Epithelial cell of prostate (primary cell): Measurements from ENCODE around the gene RASA3.
A peak's percentile ranks its signal among the peaks of the same experiment; 100 is the strongest.
"Not testable (repeated sequence)": the region's sequence is repeated elsewhere in the genome, so short reads cannot be mapped to it uniquely, and the experiment has no call there.

Experiments used
- DNase-seq: peaks from one replicate; pipeline ENCODE4 v3.0.0-alpha.2; 2011; ENCODE audit warnings: low read depth, low spot score
- H3K27ac ChIP-seq: fragments of 450-650 bp; 2 replicates; pipeline ENCODE4 v1.5.1; 2017; ENCODE audit warnings: mild to moderate bottlenecking

The RASA3 gene

DNA sequence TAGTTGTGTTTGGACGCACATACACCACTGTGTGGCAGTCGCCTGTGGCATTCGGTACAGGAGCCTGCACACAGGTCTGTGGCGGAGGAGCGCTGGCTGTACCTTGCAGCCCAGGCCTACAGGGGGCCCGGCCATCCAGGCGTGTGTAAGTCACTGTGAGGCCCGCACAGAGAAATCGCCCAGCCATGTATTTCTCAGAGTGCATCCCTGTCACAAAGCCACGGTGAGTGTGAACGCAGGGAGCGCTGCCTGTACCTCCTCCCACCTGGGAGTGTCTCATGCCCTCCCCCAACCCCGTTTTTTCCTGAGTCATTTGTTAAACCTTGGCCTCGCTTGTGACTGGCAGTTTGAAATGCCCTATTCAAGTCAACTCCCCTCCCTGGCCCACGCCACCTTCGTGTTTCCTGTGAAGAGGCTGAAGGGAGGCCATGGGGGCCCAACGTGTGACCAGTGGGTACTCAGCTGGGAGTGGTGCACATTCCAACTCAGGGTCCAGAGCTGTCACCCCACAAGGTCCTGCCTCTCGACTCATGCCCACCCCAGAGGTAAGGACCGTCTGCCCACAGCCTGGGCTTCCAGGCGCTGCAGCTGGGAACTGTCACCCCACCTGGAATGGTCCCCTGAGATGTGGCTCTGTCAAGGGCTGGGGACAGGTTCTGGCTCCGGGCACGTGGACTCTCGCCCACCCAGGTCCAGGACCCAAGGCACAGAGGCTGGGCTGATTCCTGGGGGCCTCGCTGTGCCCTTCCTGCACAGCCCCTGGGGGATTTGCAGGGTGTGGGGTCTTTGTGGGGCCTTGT is 11.6 kb upstream of the RASA3 start:
- DNase-seq = no peak
- no peak overlapping the region for H3K27ac ChIP-seq

DNA sequence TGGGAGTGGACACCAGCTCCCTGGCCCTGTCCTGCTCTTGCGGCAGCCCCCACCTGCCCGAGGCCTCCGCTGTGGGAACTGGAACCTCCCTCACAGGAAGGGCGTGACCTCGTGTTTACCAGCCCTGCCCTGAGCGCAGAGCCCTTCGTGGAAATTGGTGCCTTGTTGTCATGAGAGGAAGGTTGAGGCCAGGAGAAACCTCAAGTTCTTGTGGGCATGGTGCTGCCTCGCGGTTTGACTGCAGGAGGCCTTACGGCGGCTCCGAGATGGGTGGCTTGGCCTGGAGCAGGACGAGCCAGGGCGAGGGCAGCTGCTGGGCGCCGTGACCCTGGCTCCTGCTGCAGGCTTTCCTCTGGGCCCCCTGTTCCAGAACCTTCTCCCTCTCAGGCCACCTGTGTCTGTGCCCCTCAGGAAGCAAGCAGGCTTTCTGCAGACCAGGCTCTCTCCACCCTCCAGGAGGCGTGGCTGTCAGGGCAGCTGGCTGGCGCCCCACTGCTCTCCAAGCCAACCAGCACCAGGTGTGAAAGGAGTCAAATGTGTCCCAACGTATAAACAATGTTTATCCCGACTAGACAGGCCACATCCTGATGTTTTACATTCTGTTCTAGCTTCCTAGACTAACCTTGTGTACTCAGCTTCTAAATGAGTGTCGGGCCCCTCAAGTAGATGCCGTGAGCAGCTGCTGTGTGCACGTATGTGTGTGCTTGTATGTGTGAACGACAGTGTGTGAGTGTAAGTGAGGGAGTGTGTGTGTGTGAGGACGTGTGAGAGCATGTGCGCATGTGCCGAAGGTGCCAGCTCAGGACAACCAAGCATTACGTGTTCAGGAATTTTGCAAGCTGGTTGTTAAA is 10.4 kb upstream of the RASA3 start:
- peak; percentile 31 for DNase-seq
- peak overlapping the region; percentile 17 for H3K27ac ChIP-seq

DNA sequence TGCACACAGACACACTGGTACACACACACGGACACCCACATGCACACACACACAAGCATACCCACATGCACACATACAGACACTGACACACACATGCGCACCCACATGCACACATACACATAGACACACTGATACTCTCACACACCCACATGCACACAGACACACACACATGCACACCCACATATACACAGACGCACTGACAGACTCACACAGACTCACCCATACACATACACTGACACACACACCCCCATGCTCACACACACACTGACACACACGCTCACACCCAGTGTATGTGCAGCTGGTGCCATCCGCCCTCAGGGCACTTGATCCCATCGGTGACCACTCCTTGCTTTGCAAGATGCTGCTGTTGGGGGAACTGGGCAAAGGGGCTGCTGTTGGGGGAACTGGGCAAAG is 9.7 kb upstream of the RASA3 start:
- no peak for DNase-seq
- no peak overlapping the region for H3K27ac ChIP-seq

DNA sequence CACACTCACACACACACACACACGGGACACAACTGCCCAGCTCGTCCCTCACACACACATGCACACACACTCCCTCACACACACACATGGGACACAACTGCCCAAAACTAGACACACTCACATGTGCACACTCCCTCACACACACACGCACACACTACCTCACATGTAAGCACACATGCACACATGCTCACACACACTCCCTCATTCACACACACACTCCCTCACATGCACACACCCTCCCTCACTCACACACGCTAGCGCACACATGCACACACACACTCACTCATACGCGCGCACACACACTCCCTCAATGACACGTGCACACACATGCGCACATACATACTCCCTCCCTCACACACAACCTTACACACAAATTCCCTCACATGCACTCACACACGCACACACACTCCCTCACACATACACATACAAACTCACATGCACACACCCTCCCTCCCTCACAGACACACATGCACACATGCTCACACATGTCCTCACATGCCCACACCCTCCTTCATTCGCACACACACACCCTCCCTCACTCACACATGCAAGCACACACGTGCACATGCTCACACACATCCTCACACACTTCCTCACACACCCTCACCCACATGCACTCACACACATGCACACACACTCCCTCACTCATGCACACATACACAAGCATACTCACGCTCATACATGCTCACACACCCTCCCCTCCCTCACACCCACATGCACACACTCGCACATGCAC is 9.0 kb upstream of the RASA3 start:
- DNase-seq = no peak
- H3K27ac ChIP-seq = no peak overlapping the region

DNA sequence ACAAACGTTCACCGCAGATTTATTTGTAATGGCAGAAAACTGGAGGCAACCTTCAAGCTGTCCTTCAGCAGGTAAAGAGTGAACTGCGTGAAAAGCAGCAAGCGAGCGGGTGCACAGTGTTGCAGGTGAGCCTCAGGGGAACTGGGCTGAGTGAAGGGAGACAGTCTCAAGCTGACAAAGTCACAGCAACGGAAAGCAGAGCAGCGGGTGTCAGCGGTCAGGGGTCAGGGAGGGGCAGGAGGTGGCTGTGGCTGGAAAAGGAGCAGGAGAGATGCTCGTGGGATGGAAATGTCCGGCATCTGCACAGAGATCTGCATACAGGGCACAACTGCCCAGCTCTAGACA is 8.5 kb upstream of the RASA3 start:
- DNase-seq = no peak

DNA sequence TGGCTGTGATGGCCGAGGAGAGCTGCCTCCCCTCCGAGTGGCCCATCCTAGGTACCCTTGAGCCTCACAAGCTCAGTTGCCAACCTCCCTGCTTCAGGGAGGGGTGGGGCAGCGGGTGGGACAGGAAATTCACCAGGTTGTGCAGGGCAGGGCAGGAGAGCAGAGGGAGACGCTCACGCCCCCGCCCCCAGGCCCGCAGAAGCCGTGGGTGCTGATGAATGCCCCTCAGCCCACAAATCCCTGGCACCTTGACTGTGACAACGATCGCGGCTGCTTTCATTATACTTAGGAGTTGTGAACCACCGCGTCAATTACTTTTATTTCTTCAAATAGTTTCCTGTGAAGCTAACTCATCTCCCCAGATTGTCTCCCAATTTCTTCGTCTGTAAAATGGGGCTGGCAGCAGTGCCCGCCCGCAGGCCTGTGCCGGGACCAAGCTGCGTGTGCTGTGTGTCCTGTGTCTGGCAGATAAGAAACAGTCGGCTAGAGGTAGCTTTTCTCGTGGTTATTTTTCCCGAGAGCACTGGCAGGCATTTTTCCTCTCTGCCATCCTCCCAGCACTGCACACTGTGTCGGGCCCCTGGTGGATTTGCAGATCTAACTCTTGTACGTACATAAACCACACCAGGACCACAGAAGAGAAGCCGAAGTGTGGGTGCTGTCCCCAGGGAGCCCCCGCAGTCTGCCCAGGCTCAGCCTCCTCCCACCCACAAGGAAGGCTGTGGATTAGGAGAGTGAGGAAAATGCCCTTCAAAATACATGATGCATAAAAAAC is 7.9 kb upstream of the RASA3 start:
- H3K27ac ChIP-seq = no peak overlapping the region
- no peak for DNase-seq

More for the DNA sequence above, 8.5 kb upstream of the RASA3 start:
- H3K27ac ChIP-seq = no peak overlapping the region

DNA sequence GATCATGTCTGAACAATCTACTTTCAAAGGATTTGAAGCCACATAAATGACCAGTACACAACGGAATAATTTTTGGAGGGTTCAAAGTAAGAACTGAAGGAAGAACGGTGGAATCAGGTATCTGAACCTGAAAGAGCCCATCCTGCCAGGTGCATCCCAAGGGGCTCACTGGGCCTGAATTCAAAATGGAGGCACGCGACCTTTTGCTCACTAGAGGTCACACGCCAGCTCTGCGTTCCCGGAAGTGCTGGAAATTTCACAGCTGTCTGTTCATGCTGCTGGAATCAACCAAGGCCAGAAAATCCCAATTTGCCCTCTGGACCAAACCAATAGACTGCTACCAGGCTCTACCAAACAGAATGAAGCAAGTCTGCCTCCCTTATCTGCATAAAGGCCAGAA is 4.2 kb upstream of the RASA3 start:
- H3K27ac ChIP-seq = no peak overlapping the region
- no peak for DNase-seq

DNA sequence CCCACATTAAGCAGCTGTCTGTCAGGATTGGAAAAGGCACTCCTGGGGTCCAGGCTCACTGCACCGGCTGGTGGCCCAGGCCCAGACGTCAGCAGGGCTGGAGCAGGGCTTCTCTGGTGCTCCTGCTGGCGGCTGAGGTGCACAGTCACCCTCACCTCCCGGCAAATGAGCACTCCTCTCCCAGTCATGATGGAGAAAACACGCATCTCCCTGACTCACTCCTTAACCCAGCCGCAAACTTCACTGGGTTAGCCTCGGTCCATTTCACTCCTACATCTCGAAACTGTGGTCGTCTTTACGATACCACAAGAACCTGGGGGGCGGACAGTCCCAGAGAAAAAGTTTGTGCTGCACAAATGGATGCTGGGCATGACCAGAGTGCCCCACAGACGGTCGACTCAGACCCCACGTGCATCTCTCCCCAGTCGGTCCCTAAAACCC is 3.3 kb upstream of the RASA3 start:
- no peak overlapping the region for H3K27ac ChIP-seq

DNA sequence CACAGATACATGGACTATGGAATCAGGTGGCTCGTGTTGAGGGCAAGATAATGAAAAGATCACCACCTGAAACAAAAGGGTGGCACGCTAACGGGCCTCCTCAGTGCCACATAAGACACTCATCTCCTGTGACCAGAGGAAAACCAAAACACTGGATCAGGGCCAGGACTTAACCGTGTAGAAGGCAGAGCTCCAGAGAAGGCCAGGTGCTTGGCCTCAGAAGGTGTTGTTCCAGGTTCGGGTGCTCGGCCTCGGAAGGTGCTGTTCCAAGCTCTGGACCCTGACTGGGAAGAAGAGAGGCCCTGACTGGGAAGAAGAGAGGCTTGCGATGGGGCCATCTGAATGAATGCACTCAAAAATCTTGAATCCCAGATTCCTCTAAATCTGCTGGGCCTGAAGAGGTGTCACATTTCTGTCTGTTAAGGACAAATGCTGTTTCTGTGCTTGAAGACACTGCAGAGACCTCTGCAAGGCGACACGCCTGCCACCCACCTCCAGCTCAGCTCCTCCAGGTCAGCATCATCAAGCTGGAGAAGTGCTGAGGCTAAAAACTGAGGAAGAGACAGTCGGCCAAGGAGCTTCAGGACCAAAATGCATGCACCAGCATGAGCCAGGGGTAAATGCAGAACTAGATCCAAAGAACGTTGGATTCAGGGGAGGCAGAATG is 2.7 kb upstream of the RASA3 start:
- no peak for DNase-seq
- H3K27ac ChIP-seq = no peak overlapping the region

More for the DNA sequence above, 3.3 kb upstream of the RASA3 start:
- no peak for DNase-seq

DNA sequence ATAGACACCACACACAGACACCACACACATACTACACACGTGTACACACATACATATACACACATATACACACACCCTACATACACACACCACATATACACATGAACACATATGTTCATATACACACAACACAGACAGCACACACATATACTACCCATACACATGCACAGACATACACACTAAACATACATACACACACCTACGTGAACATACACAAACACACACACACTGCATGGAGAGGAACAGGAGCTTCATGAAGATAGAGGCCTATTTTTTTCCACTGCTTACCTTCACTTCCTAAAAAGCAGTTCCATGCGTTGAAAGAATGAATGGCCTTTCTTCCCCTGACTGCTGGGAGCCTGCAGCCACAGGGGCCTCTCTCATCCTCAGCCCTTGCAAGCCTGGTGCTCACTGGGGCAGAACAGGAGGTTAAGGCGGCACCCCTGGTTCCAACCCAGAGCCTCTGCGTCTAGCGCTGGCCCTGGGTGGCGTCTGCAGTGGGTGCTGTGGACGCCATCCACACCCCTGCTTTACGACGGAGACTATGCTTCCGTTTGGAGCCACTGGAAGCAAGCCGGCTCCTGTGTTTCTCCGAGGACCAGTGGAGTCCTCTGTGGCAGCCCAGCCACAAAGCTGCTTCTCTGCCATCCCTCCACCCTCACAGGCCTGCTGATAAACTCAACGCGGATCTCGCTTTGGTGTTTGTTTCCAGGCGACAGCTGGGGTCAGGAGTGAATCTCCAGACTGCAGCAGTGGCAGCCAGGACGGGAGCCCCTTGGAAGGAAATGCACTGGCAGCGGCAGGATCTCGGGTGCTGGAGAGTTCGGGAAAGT is 1.9 kb upstream of the RASA3 start:
- no peak overlapping the region for H3K27ac ChIP-seq
- no peak for DNase-seq

DNA sequence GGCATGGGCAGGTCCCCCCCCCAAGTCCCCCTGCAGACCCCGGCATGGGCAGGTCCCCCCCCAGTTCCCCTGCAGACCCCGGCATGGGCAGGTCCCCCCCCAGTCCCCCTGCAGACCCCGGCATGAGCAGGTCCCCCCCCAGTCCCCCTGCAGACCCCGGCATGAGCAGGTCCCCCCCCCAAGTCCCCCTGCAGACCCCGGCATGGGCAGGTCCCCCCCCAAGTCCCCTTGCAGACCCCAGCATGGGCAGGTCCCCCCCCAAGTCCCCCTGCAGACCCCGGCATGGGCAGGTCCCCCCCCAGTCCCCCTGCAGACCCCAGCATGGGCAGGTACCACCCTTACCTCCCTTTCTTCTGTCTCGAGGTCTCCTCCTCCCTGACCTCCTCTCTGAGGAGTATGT is 1.1 kb upstream of the RASA3 start:
- not testable (repeated sequence) for H3K27ac ChIP-seq, DNase-seq

DNA sequence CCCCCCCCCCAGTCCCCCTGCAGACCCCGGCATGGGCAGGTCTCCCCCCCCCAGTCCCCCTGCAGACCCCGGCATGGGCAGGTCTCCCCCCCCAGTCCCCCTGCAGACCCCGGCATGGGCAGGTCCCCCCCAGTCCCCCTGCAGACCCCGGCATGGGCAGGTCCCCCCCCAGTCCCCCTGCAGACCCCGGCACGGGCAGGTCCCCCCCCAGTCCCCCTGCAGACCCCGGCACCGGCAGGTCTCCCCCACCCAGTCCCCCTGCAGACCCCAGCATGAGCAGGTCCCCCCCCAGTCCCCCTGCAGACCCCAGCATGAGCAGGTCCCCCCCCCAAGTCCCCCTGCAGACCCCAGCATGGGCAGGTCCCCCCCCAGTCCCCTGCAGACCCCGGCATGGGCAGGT is 703 bp upstream of the RASA3 start:
- DNase-seq, H3K27ac ChIP-seq: not testable (repeated sequence)

DNA sequence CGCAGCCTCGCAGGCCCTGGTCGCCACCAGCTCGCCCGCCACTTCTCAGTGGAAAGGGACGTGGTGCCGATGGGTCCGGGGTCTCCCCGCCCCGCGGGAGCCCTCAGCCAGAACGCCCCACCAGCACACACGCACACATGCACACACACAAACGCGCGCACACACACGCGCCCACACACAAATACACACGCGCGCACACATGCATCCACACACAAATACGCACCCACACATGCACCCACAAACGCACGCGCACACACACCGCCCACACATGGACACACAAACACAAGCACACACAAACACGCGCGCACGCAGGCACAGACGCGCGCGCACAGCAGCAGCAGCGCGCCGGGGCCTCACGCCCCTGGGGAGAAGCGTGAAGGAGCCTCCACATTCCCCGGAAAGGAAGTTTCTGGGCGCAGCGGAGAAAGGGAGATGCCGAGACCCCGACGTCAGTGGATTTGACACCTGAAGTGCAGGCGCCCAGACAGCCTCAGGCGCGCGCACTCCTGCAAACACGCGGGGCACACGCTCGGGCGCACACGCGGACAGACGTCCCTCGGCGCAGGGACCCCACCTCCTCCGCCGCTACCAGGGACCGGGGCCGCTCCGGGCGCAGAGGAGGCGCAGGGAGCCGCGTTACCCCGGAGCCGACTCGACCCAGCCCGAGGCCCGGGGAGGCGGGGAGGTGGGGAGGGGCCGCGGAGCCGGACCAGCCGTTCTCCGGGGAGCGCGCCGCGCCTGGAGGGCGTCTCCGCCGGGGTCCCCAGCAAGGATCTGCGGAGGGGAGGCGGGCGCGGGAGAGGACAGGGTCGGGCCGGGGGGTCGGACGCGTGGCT is 622 bp downstream of the RASA3 start:
- DNase-seq = no peak
- peak overlapping the region; percentile 78 for H3K27ac ChIP-seq

DNA sequence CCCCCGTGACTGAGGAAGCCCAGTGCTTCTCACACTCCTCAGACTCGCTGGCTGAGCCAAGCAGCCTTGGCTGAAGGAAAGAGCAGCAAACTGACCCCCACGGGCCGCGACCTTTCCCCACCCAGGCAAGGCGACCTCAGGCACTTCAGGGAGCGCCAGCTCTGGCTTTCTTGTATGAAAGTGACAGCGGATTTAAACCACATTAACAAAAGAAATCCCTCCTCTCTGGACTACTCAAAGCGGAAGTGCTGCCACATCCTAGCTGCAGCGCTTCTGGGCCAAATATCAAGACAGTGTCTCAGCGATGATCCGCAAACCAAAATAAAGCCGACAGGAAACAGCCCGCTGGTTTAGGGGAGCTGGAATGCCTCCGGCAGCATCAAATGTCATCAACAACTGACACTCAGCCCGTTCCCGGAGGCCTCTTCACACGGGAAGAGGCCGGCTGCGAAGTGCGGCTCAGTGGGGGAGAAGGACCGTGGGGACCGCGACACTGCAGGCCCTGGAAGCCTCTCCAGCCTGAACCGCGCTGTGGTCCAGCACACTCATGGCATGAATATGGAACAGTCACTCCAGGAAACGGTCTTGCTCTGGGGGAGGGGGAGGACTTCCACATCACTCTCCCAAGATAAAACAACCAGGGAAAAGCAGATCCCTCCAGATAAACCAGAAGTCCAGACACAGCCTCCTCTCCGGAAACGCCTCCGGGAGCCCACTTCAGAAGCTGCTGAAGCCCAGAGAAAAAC is 1.4 kb downstream of the RASA3 start:
- peak; percentile 31 for DNase-seq

DNA sequence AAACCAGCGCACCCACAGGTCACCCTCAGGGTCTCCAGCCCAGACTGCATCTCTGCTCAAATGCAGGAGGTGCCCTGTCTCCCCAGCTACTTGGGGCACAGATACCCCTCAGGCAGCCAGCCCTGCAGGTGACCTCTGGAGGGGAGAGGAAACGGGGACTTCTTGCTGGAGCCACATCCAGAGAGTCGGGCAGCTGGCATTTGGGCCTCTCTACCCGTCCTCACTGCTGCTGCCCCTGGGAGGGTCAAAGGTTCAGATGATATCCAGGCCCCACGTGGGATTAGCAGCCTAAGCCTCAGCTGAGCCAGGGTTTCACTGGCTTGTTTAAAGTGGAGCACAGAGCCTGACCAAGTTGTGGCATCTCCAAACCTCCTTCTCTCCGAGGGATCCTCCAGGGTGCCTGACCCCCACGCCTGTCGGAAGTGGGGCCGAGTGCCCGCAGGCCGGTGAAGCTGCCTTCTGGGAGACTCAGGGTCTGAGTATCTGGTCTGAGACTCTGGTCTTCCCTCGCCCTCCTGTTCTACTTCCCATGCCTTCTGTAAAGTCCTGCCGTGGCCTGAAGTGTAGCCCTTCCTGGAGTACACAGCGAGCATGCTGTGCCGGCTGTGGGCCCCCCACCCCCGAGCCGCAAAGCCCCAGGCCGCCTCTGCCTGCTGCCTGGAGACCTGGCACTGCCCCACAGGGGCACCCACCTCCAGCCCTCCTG is 2.1 kb downstream of the RASA3 start:
- H3K27ac ChIP-seq = peak overlapping the region; percentile 78

More for the DNA sequence above, 1.4 kb downstream of the RASA3 start:
- H3K27ac ChIP-seq = peak overlapping the region; percentile 78

DNA sequence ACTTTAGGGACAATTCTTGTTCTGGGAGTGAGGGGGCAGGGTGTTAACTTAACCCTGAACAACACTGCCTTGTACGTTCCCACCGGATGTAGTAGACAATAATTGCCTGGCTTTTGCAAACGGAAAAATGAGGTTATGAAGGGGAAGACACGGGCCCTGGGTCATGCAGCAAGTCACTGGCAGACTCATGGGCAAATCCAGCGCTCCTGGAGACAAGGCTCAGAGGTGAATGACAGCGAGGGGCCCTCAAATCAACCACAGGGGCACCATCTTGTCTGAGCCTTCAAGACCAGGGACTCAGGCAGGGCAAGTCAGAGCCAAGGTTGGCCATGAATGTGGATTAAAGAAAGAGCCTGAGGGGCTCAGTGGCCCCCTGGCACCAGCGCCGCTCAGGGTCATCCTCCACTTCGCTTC is 2.8 kb downstream of the RASA3 start:
- no peak overlapping the region for H3K27ac ChIP-seq
- DNase-seq = no peak

More for the DNA sequence above, 2.1 kb downstream of the RASA3 start:
- no peak for DNase-seq
